NCI-H82 treated with DMSO at 0.1 percent for 48 hours (cell line): Measurements from ENCODE around the gene MAPK1IP1L.
A peak's percentile ranks its signal among the peaks of the same experiment; 100 is the strongest.
"Not testable (repeated sequence)": the region's sequence is repeated elsewhere in the genome, so short reads cannot be mapped to it uniquely, and the experiment has no call there.

ENCODE experiments used
- DNase-seq: peaks from one replicate; lab custom pipeline; 2025; ENCODE audit not compliant: unreplicated experiment; lab: John Stamatoyannopoulos, UW

Gene MAPK1IP1L

GRCh38 chr14:55051423-55052268 lies at the start of gene MAPK1IP1L:
MAPK1IP1L (plus strand) TSS chr14:55051647; CDS start chr14:55061684, 10,037 bp downstream.
- peak; percentile 52 for DNase-seq

- no peak for DNase-seq
Observed at GRCh38 chr14:55005071-55005470, 46.4 kb upstream of the MAPK1IP1L start.

- DNase-seq: no peak
Observed at GRCh38 chr14:55015006-55015405, 36.4 kb upstream of the MAPK1IP1L start.

- DNase-seq: no peak
Observed at GRCh38 chr14:55019968-55020554, 31.4 kb upstream of the MAPK1IP1L start.

GRCh38 chr14:55024365-55024764 lies 27.1 kb upstream of the MAPK1IP1L start:
- not testable (repeated sequence) for DNase-seq

- no peak for DNase-seq
Observed at GRCh38 chr14:55025948-55026347, 25.5 kb upstream of the MAPK1IP1L start.

- DNase-seq: no peak
Observed at GRCh38 chr14:55026441-55026792, 25.0 kb upstream of the MAPK1IP1L start.

- peak; percentile 58 for DNase-seq
Observed at GRCh38 chr14:55026793-55027561, 24.5 kb upstream of the MAPK1IP1L start, which contains the start of the genes SOCS4 and WDHD1. SOCS4 (plus strand) TSS chr14:55027236; CDS start chr14:55043042, 15,806 bp downstream. WDHD1 (minus strand) TSS chr14:55027099; CDS start chr14:55026787, 312 bp downstream.

- no peak for DNase-seq
Observed at GRCh38 chr14:55028066-55028465, 23.4 kb upstream of the MAPK1IP1L start.

- DNase-seq: no peak
Observed at GRCh38 chr14:55028476-55028875, 23.0 kb upstream of the MAPK1IP1L start.

- peak; percentile 56 for DNase-seq
Observed at GRCh38 chr14:55031190-55031589, 20.3 kb upstream of the MAPK1IP1L start.

GRCh38 chr14:55037995-55038394 lies 13.5 kb upstream of the MAPK1IP1L start:
- not testable (repeated sequence) for DNase-seq

GRCh38 chr14:55038708-55039107 lies 12.7 kb upstream of the MAPK1IP1L start:
- DNase-seq: no peak

- DNase-seq: no peak
Observed at GRCh38 chr14:55043528-55043927, 7.9 kb upstream of the MAPK1IP1L start.

- no peak for DNase-seq
Observed at GRCh38 chr14:55045087-55045486, 6.4 kb upstream of the MAPK1IP1L start.

GRCh38 chr14:55047301-55048053 lies 4.0 kb upstream of the MAPK1IP1L start:
- DNase-seq: no peak

- DNase-seq: no peak
Observed at GRCh38 chr14:55048900-55049436, 2.5 kb upstream of the MAPK1IP1L start.

GRCh38 chr14:55051165-55051422 lies 353 bp upstream of the MAPK1IP1L start:
- DNase-seq: no peak

- no peak for DNase-seq
Observed at GRCh38 chr14:55052269-55052930, 953 bp downstream of the MAPK1IP1L start.

GRCh38 chr14:55053018-55053417 lies 1.6 kb downstream of the MAPK1IP1L start:
- no peak for DNase-seq
